ENCODE results near the gene KREMEN1.

The KREMEN1 gene

GRCh38 chr22:29134448-29134847, 61.6 kb downstream of the KREMEN1 start:
- DNase-seq, result no peak

DNA sequence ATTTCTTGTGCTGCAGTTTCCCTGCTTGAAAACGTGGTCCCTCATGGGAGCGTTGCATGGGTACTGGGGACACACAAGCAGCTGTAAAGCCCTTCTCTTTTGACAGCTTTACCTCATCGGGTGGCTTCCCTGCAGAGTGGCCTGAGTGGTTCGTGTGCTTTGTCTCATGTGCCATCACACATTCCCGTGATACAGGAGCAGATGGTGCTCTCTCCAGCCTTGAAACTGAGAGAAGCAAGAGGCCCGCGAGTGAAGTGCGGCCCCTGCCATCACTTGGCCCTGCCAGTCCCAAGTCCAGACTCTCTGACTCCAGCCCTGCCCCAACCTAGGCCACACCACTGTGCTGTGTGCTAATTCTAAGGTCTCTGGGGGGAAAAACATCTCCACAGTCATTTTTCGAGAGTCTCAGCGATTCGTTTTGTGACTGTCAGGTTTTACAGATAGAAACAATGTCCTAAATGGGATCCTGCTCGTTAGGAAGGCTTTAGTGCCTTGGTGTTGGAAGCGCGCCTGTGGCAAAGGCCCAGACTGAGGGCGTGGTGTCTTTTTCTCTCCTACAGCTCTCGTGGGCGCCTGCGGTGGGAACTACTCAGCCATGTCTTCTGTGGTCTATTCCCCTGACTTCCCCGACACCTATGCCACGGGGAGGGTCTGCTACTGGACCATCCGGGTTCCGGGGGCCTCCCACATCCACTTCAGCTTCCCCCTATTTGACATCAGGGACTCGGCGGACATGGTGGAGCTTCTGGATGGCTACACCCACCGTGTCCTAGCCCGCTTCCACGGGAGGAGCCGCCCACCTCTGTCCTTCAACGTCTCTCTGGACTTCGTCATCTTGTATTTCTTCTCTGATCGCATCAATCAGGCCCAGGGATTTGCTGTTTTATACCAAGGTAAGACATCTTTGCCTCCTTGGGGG, 64.2 kb downstream of the KREMEN1 start:
- DNase-seq, result no peak

DNA sequence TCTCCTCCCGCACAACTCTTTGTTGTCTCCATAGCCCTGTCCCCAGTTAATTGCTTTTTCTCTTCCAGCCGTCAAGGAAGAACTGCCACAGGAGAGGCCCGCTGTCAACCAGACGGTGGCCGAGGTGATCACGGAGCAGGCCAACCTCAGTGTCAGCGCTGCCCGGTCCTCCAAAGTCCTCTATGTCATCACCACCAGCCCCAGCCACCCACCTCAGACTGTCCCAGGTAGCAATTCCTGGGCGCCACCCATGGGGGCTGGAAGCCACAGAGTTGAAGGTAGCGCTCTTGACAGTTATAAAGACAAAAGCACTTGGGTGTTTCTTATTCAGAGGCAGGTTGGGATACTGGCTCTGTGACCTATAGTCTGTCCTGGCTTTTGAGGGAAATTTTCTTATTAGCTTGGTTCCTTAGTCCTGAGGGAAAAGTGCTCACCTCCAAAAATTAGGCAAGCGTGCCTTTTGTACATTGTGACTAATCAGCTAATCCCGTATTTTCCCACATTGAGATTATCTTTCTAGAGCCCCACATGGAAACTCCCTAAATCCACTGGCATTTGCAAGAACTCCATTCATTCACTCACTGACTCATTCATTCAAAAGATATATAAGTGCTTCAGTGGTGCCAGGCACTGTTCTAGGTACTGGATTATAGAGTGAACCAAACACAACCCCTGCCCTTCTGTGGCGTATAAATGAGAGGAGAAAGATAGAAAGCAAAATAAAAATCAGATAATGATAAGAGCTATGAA, 65.9 kb downstream of the KREMEN1 start:
- no peak for DNase-seq

DNA sequence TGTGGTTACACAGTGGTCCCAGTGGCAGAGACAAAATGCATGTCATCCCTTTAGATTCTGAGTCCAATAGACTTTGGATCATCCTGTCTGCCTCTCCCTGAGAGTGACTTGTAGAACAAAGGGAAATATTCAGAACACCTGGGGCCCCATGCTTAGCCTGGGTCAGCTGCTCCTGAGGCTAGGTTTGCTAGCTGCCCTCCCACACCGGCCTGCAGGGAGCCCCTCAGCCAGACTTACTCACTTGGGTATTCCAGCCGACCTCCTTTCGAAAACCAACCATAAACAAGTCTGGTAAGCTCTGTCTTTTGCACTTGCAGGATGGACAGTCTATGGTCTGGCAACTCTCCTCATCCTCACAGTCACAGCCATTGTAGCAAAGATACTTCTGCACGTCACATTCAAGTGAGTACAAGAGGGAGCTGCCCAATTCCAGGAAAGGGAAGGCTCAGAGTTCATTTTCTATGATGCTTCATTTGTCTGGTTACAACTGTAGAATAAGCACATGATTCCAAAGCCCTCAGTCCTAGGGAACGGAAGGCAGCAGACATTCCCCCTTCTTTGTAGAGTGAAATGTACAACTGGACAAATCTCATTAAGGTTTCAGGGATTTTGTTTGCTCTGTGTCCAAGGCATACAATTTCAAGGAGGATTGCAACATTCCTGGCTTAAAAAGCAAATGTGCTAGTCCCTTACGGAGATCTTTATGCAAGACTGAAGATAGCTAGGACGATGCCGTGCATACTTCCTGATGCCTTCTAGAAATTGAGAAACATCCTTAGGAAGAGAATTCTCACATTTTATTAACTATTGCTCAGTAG, 67.3 kb downstream of the KREMEN1 start:
- DNase-seq, result no peak

GRCh38 chr22:29141078-29141688, 68.3 kb downstream of the KREMEN1 start:
- no peak for DNase-seq

- no peak for DNase-seq
Measured at GRCh38 chr22:29142116-29142515, 69.3 kb downstream of the KREMEN1 start.

- no peak for DNase-seq
Measured at GRCh38 chr22:29143941-29144785, 71.3 kb downstream of the KREMEN1 start.

- no peak for DNase-seq
Measured at GRCh38 chr22:29144786-29145160, 71.9 kb downstream of the KREMEN1 start.

GRCh38 chr22:29145321-29146072, 72.7 kb downstream of the KREMEN1 start:
- DNase-seq, result no peak

GRCh38 chr22:29146091-29146560, 73.3 kb downstream of the KREMEN1 start:
- DNase-seq, result no peak

DNA sequence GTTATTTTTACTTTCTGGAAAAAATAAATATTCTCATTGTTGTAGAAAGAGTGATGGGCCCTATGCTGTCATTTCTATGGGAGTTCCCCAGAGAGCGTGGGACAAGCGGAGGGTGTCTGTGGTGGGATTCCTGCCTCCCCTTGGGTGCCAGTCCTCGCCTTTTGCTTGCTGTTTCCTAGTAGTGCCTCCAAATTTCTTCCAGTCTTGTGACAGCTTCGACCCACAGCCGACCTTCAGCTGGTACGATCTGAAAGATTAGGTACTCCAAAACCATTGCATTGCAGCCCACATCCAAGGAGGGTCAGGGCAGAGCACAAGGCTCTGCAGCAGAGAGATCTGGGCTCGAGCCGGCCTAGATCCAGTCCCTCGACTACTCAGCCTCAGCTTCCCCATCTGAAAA, 73.9 kb downstream of the KREMEN1 start:
- no peak for DNase-seq

DNA sequence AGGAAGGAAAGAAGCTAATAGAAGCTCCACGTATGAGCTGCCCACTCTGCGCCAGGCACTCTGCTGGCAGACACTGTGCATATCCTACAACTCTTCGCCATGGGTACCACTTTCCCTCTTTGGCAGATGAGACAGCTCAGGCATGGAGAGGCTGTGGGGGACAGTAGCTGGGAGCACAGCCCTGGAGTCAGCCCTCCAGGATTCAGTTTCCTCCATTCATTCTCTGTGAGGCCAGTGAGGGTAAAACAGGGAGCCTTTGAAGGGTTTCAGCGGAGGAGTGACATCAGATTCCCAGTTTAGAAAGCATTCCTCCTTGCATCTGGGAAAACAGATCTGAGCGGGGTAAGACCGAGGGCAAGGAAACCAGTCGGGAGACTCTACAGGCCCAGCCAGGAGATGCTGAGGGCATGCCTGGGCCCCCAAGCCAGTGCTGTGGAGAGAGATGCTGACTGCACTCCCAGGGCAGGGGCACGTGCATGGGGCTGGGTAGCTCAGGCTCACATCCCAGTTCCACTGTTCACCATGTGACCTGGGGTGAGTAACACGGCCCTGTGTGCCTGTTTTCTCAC, 74.6 kb downstream of the KREMEN1 start:
- no peak for DNase-seq

DNA sequence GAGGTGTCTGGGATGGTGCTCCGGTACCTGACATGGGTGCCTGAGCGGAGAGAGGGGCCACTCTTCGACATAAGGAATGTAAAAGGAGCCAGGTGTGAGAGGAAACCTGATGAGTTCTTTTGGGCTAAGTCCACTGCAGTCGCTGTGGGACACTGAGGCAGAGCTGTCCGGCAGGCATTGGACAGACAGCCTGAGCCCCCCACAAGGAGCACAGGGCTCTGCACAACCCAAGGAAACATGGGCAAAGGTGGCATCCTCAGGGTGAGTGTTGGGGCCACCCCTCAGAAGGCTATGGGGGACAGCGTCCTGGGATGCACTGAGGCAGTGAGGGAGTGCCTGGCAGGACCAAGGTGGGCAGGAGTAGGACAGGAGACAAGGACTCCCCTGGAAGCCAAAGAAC, 75.2 kb downstream of the KREMEN1 start:
- DNase-seq, result no peak

GRCh38 chr22:29148826-29149225, 76.0 kb downstream of the KREMEN1 start:
- DNase-seq, result no peak

DNA sequence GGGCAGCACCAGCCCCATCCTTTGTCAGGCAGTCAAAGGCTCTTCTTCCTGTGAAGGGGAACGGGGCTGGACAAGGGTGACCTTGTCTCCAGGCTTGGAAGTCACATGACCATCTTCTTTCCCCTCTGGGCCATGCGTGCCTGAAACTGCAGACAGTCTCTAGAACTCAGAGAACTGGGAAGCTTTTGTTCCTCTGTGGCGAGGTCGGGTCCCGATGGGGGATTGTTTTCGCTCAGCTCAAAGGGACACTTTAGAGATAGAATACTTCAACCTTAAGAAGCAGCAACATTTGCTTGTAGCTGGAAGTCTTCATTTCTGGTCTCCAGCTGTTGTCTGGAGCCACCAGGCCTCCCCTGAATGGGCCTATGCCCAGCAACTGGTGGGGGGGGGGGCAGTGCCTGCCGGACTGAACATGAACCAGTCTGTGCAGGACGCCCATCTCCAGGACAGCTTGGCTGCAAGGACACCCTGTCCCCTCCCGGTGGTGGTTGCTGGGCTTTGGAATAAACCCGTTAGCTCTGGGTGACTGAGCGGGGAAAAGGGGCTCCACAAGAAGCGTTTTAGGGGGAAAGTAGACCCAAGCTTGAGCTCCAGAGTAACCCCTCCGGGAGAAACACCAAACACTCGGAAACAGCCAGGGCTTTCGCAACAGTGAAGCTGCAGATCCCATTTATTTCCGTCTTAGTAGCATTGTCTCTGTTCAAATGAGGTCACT, 77.2 kb downstream of the KREMEN1 start:
- no peak for DNase-seq

GRCh38 chr22:29150701-29151100, 77.9 kb downstream of the KREMEN1 start:
- no peak for DNase-seq

DNA sequence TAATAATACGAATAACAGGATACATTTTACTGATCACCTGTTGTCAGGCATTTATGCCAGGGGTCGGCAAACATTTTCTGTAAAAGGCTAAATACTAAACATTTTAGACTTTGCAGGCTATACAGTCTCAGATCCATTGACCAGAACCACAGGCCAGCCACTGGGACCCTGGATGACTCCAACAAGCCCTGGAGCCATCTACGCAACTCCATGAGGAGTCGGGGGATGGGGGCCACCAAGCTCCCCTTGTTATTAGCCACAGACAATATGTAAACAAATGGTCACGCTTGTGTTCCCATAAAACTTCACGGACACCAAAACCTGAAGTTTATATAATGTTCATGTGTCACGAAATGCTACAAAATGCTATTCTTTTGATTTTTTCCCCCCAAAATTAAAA, 78.5 kb downstream of the KREMEN1 start:
- DNase-seq, result no peak

DNA sequence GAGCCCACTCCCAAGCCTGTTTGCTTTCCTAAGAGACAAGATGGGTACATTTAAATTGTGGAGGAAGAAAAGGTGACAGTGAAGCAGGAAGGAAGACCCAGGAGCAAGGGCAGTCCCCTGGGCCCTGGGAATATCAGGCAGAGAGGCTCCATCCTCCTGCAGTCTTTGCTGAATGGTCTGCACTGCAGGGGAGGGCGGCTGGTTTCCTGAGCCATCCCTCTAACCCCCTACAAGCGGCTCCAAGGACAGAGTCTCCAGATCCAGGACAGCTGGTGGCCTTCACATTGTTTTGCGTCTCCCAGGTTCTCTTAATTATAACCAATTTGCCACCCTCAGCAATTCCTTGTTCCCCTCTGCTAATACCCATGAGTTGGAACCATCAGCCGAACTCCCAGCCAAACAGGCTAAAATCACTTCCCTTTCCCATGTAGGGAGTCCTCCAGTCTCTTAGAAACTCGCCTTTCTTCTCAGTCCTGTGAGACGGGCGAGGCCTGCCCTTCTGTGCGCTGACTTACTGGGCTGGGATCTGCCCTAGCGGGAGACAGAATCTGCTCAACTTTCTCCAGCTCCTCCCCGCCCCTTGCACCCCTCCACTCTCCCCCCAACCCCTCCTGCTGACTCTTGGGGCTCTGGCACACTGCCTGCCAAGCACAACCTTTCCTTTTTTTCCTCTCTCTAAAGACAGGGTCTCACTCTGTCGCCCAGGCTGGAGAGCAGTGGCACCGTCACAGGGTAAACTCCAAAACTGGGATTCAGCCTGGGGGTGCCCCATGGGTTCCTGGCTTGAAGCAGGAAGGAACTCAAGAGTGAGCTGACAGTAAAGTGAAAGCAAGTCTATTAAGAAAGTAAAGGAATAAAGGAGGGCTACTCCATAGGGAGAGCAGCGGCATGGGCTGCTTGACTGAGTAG, 79.5 kb downstream of the KREMEN1 start:
- DNase-seq, result no peak
